Measurements from ENCODE around the gene PYGB.

The PYGB gene

DNA sequence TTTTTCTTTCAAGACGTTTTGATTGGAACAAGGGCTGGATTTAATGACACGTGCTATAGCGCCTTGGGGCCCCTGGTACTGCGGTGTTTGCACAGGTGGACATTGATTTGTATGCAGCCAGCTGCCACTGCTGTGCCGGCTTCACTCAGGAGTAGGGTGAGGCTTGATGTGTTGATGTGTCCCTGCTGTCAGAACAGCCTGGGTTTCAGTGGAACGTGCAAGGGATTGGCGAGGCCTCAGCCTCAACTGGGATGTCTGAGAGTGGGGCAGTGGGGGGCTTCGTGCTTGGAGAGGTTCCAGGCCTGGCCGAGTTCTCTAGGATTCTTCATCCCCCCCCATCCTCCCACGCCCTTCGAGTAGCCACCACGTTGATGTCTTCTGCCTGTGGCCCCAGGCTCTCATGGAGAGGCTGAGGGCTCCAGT is 23.0 kb downstream of the PYGB start:
- Histone ChIP-seq H3K36me3 (peaks cover 66% of the 10 kb centered on the region), H3K27ac (no peak overlapping the region)

DNA sequence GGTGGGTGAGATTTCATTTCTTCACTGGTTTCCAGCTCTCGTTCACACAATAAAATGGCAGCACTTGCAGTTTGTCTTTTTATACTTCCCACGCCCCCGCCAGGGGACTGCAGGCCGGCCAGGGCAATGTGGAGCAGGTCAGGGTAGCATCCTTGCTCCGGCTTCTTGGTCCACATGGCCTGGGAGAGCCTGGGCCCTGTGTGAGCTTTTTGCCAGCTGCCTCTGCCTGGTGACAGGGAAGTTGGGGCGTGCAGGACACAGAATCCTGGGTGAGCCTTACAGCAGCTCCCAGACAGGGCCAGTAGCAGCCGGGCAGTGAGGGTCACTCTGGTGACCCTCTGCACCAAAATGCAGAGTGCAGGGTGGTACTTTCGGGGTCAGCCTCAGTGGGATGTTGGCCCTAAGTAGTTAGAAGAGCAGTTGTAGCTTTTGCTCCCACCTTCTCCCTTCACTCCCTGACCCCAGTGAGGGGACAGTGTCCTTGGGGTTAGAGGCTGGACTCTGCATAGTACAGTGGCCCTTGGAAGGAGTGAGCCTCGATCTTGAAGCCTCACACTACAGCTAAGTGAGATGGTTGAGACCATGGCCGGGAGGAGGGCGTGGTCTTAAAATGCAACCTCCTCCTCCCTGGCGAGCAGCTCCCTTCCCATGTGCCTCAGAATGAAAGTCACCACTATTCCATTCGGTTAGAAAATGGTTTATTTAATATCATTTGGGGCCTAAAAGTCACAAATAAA is 23.8 kb downstream of the PYGB start:
- Histone ChIP-seq H3K27me3 (no peaks in the 10 kb centered on the region), H3K4me3 (ENCODE audit: low read depth in 1 of 2, low read length in 1 of 2) (no peak overlapping the region), H3K27ac (no peak overlapping the region), H3K9me3 (no peaks in the 10 kb centered on the region), H3K36me3 (peaks cover 74% of the 10 kb centered on the region), H3K4me1 (ENCODE audit: control insufficient read depth in 1 of 2, insufficient read depth in 1 of 2, low read depth in 1 of 2, low read length in 1 of 2) (no peaks in the 10 kb centered on the region)
- TF ChIP-seq, protein P1, sequence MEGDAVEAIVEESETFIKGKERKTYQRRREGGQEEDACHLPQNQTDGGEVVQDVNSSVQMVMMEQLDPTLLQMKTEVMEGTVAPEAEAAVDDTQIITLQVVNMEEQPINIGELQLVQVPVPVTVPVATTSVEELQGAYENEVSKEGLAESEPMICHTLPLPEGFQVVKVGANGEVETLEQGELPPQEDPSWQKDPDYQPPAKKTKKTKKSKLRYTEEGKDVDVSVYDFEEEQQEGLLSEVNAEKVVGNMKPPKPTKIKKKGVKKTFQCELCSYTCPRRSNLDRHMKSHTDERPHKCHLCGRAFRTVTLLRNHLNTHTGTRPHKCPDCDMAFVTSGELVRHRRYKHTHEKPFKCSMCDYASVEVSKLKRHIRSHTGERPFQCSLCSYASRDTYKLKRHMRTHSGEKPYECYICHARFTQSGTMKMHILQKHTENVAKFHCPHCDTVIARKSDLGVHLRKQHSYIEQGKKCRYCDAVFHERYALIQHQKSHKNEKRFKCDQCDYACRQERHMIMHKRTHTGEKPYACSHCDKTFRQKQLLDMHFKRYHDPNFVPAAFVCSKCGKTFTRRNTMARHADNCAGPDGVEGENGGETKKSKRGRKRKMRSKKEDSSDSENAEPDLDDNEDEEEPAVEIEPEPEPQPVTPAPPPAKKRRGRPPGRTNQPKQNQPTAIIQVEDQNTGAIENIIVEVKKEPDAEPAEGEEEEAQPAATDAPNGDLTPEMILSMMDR (IDR thresholded peaks at IDR 0.05) = no peak

More for the DNA sequence above, 23.0 kb downstream of the PYGB start:
- no peak overlapping the region for H3K4me3 ChIP-seq (ENCODE audit: low read depth in 1 of 2, low read length in 1 of 2)
- no peaks in the 10 kb centered on the region for H3K4me1 ChIP-seq (ENCODE audit: control insufficient read depth in 1 of 2, insufficient read depth in 1 of 2, low read depth in 1 of 2, low read length in 1 of 2)
- H3K9me3 ChIP-seq = no peaks in the 10 kb centered on the region
- TF ChIP-seq, protein P1 (IDR thresholded peaks at IDR 0.05) = no peak
- H3K27me3 ChIP-seq = no peaks in the 10 kb centered on the region

DNA sequence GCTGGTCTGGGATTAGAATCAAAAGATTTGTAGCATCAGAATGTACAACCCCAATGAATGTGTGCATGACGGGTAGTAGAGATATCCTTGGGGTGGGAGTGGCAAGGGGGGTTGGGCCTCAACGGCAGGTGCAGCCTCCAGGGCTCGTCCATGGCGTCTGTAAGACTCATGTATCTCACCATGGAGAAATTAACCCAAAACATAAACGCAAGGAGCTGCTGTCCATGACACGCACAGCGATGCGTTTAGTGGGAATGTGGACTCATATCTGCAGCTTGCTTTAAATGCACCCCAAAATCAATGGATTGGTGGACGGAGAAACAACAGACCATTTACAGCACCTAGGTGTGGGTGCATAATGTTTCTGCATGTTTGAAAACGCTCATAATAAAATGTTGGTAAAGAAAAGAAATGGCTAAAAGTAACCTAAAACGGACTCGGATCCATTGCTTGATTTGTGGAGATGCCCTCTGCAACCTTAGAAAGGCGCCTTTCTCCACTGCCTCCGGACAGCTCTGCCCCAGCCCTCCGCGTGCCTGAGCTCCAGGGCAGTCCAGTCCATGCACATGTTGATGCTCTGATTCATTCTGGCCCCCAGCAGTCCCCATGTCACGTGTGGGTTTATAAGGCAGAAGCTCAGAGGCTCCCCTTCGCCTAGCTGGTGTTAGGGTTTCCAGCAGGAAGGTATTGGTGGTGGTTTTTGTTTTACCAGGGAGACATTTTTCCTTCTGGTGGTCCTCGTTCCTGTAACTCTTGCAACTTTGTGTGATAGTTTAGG is 24.5 kb downstream of the PYGB start:
- Histone ChIP-seq H3K27ac (no peak overlapping the region), H3K9me3 (no peaks in the 10 kb centered on the region), H3K4me1 (ENCODE audit: control insufficient read depth in 1 of 2, insufficient read depth in 1 of 2, low read depth in 1 of 2, low read length in 1 of 2) (no peaks in the 10 kb centered on the region), H3K4me3 (ENCODE audit: low read depth in 1 of 2, low read length in 1 of 2) (no peak overlapping the region), H3K36me3 (peaks cover 82% of the 10 kb centered on the region), H3K27me3 (no peaks in the 10 kb centered on the region)
- TF ChIP-seq, protein P1 (IDR thresholded peaks at IDR 0.05) = no peak

DNA sequence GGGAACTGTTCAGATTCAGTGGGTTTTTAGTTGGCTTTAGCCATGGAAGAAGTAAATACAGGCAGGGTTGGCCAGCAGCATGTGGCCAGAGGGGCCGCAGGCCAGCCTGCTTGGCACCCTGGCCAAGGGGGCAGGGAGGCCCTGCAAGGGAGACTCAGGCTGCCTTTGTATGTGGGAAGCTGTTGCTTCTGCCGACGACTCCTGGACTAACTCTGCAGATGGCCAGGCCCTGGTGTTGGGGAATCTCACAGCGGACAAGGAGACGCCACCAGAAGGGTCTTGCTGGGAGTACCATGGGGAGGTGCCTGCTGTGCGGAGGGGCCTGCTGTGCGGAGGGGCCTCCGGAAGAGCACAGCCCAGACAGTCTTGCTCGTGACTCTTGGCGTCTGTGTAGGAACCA is 25.2 kb downstream of the PYGB start:
- Histone ChIP-seq H3K4me3 (ENCODE audit: low read depth in 1 of 2, low read length in 1 of 2) (no peak overlapping the region), H3K4me1 (ENCODE audit: control insufficient read depth in 1 of 2, insufficient read depth in 1 of 2, low read depth in 1 of 2, low read length in 1 of 2) (no peaks in the 10 kb centered on the region), H3K27ac (no peak overlapping the region), H3K27me3 (no peaks in the 10 kb centered on the region), H3K36me3 (peaks cover 88% of the 10 kb centered on the region), H3K9me3 (no peaks in the 10 kb centered on the region)
- TF ChIP-seq, protein P1 (IDR thresholded peaks at IDR 0.05) = no peak

DNA sequence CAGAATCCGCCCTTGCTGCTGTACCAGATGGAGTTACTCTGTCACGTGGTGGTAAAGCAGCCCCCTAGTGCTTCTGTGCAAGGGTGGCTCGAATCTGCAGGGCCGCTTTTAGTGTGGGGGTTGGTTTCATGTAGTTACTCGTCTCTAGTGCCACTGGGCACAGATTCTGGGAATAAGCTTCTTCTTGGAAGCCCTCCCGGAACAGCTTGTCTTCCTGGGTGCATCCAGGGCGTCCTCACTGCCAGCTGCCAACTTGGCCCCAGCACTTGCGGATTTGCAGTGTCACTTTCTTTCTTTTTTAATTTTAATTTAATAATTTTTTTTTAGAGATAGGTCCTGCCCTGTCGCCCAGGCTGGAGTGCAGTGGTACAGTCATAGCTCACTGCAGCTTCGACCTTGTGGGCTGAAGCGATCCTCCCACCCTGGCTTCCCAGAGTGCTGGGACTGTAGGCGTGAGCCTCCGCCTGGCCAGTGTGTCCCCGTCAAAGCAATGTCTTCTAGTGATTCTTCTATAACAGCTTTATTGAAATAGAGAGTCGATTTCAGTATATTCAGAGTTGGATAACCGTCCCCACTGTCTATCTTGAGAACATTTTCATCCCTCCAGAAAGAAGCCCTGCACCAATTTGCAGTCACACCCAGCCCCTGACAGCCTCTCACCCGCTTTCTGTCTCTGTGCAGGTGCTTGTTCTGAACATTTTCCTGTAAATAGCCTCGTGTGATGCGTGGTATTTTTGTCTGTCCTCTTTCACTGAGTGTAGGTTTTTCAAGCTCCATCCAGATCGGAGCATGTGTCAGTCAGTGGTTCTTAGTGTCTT is 25.9 kb downstream of the PYGB start:
- H3K4me3 ChIP-seq (ENCODE audit: low read depth in 1 of 2, low read length in 1 of 2) = no peak overlapping the region
- H3K27me3 ChIP-seq = no peaks in the 10 kb centered on the region
- H3K36me3 ChIP-seq = peaks cover 95% of the 10 kb centered on the region
- H3K9me3 ChIP-seq = no peaks in the 10 kb centered on the region
- TF ChIP-seq, protein P1 (IDR thresholded peaks at IDR 0.05) = no peak
- H3K27ac ChIP-seq = no peak overlapping the region
- no peaks in the 10 kb centered on the region for H3K4me1 ChIP-seq (ENCODE audit: control insufficient read depth in 1 of 2, insufficient read depth in 1 of 2, low read depth in 1 of 2, low read length in 1 of 2)
